HG02759 (cell line): ENCODE results near the gene CMC2.

ENCODE experiments used
- ATAC-seq: cut with Tn5 transposase; IDR thresholded peaks from one replicate; pipeline ENCODE4 v1.9.1; 2021; ENCODE audit warnings: mild to moderate bottlenecking, moderate library complexity; ENCODE audit not compliant: unreplicated experiment

Gene CMC2

DNA sequence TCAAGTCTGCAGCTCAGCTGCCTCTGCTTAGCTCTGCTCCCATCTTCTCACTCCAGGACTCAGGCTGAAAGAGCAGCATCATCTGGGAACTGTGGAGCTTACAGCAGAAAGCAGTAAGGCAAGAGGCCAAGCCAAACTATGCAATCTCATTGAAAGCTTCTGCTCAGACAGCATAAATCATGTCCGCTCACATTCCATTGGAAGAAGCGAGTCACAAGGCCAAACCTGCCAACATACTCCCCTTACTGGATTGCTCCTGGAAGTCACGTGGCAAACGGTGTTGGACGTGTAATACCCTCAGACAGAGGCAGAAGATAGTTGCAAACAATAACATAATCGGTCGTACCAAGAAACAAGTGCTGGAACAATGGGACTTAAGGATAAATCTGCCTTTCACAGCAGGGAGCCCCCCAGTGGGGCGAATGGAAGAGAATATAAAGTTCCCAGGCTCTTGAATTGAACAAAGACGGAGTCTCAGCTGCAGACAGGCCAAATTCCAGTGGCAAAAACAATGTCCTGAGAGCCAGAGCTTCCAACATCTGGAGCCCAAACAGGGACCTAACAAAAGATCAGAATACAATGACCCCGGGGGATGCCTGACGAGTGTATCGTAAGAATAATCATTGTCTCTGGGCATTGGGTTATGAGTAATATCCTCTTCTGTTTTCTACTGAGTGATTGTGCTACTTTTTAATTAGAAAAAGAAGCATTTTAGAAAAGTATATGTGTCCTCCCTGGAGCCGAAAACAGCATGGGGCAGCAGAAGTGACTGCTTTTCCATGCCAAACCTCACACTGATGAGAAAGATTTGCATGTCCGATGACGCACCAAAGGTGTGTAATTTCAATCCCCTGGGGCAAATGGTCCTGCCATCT lies 68.4 kb downstream of the CMC2 start:
- no peak for ATAC-seq

DNA sequence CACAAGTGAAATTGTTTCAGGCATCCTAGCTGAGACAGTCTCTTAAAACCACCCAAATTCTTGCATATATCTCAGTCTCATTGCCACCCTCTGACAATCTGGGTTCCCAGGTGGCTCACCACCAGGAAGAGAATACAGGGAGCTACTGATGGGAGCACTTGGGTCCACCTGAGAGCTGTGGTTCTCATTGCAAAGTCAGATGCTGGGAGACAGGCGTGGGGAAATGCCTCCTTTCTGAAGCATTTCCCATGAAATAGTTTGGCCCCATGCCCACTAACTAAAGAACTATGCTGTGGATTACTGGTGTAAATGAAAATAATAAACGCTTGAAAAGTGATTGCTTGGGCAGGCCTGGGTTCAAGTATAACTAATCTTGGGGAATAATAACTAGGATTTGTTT lies 70.3 kb downstream of the CMC2 start:
- ATAC-seq = no peak

DNA sequence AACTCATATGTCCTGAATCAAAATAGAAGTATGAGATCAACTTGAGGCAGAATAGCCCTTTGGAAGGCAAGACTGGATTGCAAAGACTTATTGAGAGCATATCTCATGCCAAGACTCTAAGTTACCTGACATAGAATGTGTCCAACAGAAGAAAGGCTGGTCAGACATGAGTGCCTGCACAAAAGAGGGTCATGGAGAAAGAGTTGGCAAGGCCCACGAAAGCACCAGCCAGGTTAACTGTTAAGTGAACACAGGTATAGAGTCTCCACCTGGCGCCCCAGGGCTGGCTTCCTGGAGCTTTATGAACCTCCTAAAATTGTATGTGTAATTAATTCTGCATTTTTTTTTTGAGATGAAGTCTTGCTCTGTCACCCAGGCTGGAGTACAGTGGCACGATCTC lies 71.0 kb downstream of the CMC2 start:
- no peak for ATAC-seq

DNA sequence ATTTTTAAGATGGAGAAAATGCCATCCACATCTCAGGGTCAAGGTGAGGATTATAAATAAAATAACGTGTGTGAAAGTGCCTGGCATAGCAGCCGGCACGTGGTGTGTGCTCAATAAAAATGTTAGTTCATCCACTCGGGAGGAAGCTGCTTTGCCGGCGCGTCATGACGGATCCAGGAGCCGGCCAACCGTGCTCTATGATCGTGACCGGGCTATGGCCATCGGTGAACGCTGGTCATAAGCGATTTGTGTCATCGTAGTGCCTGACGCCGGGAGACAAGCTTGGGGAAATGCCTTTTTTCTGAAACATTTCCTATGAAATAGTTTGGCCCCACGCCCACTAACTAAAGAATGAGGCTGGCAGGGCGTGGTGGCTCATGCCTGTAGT lies 74.0 kb downstream of the CMC2 start:
- no peak for ATAC-seq

GRCh38 chr16:80931801-80932707 lies 74.6 kb downstream of the CMC2 start:
- ATAC-seq = no peak

DNA sequence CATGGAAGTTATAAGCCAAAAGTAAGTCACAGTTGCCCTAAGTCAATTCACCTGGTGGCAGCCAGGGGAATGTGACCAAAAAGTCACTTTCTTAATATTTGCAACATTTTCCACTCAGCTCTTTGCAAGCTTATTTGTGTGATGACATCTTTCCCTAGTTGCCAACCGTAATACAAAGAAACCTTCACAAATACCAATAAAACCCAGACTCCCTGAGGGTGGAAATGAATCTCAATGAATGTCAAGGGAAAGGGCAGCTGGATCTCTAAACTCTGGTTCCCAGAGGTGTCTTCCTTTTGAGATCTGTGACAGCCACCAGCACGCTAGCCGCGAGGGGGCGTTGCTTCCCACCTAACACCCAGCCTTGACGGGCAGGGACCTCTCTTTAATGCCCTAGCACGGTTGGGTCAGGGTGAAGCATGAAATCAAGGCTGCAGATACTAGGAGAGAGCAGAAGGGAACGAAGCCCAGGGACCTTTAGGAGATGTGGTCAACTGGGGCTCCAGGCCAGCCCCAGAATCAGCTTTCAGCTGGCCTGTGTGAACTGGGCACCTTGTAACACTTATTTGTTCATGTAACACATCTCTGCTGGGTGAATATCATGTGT lies 82.2 kb downstream of the CMC2 start:
- ATAC-seq = peak; percentile 69

DNA sequence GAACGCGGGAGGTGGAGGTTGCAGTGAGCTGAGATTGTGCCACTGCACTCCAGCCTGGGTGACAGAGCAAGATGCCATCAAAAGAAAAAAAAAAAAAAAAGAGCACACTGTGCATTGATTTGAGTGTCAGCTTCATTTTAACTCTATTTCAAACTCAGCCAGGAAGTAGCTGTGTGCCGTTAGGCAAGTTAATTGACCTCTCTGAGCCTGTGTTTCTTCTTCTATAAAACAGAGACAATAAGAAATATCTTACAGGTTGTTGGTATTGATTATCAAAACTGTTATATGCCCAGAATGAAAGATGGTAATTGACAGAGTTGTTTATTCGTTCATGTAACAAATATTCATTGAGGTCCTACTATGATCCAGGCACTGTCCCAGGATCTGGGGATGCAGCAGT lies 83.3 kb downstream of the CMC2 start:
- ATAC-seq = no peak
